NCI-H2196 treated with DMSO at 0.1 percent for 48 hours (cell line): Measurements from ENCODE around the gene BAD.

Experiments
- DNase-seq: peaks from one replicate; lab custom pipeline; 2025; ENCODE audit not compliant: unreplicated experiment; lab: John Stamatoyannopoulos, UW

Gene BAD

DNA sequence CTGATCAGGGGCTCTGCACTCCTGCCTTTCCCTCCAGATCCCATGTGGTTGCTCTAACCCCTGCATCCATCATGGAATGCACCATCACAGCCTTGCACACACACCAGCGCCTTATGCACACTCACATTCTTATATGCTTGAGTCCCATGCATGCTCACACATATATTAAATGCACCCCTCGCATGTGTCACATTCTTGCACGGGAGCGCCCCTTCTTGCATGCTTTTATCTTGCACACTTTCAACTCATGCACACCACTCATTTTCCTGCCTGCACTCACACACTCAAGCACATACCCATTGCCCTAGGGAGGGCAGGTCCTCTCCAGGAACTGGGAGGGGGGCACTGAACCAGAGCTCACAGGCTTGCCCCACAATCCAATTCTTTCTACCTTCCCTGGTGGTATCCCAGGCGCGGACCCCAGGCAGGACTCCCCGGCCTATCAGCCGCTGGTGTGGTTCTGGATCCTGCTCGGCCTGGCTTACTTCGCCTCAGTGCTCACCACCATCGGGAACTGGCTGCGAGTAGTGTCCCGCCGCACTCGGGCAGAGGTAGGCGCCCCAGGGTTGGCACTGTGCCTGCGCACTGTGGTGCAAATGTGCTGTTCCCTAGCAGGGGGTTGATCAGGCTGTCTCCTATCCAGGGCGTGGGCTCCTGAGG, 13.4 kb upstream of the BAD start:
- no peak for DNase-seq

DNA sequence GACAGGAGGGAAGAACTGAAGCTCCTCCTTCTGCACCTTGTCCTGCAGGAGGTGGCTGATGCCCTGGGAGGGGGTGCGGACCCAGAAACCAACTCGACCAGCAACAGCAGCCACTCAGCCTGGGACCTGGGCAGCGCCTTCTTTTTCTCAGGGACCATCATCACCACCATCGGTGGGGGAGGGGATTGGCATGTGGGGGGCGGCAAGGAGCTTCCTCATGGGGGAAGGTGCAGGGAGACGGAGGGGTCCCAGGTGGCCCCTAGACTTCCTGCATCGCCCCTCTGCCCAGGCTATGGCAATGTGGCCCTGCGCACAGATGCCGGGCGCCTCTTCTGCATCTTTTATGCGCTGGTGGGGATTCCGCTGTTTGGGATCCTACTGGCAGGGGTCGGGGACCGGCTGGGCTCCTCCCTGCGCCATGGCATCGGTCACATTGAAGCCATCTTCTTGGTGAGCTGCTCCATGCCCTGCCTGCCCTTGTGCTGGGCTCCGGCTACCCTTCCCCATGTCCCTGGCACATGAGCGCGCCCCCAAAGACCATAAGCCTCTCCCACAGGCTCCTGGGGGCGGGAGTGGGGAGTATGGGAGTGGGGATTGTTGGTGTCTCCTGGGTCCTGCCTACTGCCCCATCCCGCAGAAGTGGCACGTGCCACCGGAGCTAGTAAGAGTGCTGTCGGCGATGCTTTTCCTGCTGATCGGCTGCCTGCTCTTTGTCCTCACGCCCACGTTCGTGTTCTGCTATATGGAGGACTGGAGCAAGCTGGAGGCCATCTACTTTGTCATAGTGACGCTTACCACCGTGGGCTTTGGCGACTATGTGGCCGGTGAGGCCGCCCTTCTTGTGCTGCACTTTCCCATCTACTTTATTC, 12.6 kb upstream of the BAD start:
- no peak for DNase-seq

DNA sequence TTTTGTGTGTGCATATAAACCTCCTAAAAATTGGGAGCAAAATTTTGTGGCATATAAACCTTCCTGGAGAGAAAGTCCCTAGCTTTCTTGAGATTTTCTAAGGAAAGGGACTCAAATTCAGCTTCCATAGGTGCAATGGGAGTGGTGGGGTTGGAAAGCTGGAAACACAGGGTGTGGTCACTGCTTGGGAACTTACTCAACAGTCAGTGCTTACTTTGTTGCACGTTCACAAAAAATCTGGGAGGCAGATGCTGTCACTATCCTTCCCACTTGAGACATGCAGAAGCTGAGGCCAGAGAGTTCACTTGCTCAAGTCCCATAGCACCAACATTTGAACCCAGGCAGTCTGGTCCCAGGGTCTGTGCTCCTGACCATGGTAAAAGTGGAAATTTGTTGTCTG, 11.8 kb upstream of the BAD start:
- no peak for DNase-seq

DNA sequence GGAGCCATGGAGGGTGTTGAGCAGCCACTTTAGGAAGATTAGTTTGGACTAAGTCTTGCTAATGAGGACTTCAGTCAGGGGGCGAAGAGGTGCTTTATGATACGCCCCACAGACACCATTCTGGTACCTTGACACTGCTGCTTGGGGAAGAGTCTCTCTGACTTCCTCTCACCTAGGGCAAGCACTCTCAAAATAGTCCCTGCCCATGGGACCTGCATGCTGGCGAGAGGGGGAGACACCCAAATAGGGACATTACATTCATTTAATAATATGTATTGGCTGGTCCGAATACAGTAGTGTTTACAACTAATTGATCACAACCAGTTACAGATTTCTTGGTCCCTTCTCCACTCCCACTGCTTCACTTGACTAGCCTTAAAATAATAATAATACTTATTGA, 11.3 kb upstream of the BAD start:
- DNase-seq, result no peak

DNA sequence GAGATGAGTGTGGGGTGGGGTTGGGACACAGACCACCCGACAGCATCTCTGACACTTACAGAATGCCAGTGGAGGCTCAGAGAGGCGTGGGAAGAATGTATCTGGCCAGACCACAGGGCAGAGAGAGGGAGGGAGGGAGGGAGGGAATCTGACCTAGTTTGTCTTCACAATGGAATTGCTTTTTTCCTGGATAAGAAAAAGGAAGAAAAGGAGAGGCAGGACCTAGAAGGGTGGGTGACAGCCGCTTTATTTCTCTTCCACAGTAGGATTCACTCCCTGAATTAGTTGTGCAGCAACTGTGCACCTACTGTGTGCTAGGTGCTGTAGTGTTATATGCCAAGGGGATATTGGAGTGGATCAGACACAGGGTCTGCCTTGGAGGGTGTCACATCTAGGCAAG, 10.3 kb upstream of the BAD start:
- no peak for DNase-seq

DNA sequence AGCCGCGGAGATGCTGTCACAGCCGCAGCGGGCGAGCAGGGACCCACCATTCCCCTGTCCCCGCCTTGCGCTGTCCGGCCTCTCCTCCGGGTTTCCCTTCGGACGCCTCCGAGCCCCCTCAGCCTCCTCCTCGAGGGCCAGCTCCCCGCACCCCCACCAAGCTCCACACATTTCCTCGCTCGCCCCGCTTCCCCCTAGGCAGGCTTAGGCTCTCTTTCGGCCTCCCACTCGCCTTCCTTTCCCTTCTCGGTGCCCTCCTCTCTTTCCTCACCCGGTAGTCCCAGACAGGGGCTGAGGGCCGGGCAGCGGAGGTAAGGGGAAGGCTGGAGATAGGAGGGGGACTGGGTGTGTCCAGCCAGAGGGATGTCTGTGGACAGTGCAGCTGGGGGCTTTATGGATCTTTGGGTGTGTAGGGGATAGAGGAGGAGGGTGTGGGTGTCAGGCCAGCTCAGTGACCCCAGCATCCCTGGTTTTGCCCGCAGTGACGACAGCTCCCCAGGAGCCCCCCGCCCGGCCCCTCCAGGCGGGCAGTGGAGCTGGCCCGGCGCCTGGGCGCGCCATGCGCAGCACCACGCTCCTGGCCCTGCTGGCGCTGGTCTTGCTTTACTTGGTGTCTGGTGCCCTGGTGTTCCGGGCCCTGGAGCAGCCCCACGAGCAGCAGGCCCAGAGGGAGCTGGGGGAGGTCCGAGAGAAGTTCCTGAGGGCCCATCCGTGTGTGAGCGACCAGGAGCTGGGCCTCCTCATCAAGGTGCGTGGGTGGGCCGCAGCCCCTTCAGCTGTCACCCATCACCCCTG, 8.2 kb upstream of the BAD start:
- no peak for DNase-seq

DNA sequence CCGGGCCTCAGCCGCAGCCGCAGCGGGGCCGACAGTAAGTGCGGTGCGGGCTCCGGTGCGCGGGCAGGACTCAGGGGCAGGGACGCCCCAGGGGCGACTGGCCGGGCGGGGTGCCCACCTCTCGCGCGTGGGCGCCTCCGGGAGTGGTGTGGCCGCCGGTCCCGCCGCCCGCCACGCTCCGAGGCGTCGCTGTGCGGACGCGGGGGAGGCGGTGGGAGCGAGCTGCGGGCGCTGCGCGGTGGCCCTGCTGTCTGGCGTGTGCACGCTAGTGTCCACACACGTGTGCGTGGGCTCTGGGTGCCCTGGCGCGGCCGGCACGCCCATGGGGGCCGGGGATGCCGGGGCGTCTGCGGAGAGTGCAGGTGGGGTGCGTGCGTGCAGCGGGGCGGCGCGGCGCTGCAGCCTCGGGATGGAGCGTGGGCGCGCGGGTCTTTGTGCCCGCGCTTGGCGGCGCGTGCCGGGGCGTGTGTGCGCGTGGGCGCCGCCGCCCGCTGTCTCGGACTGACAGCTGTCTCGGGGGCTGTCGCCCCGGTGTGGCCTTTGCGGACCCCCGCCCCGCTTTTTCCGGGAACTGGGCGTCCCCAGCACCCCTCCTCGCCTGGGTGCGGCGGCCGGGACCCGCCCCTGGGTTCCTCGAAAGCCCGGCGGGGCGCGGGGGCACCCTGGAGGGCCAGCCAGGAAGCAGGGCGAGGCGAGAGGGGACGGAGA, 7.4 kb upstream of the BAD start:
- DNase-seq, result no peak

DNA sequence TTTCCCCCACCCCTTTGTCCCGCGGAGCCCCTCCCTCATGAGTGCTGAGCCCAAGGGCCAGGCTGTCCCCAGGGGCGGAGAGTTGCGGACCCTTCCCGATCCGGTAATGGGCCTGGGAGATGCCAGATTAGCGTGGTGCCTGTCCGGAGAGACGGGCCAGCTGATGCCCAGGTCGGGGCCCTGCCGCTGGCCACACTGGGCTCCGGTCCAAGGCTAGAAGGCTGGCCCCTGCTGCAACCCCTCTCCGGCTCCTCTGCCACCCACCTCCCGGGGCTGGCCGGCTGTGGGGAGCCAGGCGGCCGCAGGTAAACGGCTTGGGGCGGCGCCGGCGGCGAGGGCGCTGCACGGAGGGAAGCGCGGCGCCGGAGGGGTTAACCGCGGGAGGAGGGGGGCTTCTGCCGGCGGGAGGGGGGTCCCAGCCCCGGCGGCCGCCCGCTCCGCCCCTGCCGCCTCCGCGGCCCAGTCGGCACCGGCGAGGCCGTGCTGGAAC, 6.8 kb upstream of the BAD start, which contains the start of gene KCNK4:
Gene KCNK4, plus strand, starts transcription at position 41 of the 490 bp plus-strand sequence. CDS start 1,717 bp downstream, outside the sequence.
- DNase-seq, result no peak

DNA sequence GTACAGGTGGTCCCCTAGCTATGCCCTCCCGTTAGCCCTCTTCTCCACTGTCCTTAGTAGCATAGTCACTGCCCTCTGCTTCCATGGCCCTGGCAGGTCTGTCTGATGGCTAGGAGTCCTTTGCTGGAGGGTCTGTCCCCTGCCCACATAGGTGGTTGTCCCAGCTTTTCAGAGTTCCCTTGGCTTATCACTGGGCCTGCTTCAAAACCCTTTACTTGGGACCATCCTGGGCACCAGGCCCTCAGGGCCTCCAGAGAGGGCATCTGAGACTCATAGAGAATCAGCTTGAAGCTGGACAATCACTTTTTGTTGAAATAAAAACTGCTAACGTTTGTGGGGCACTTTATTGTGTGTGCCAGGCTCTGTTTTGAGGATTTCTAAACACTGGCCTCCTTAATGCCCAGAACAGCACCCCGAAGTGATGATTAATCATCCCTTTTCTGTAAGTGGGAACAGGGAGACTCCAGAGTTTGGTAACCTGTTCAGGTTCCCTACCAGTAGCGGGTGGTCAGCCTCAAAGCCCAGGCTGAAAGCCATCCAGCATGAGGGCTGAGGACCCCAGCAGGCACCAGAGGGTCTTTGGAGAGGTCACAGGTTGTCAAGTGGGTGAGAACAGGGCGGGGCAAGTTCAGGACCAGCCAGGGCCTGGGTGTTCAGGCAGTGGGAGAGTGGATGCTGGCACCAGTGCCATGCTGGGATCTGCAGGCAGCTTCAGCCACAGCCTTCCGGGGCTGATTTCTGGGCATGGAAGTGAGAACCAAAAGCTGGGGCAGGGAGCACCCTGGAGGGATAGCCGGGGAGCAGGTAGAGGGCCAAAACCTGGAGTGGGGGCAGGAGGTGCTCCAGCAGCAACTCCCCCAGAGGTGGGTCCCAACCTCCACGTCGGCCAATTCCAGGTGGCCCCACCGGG, 6.1 kb upstream of the BAD start:
- no peak for DNase-seq

DNA sequence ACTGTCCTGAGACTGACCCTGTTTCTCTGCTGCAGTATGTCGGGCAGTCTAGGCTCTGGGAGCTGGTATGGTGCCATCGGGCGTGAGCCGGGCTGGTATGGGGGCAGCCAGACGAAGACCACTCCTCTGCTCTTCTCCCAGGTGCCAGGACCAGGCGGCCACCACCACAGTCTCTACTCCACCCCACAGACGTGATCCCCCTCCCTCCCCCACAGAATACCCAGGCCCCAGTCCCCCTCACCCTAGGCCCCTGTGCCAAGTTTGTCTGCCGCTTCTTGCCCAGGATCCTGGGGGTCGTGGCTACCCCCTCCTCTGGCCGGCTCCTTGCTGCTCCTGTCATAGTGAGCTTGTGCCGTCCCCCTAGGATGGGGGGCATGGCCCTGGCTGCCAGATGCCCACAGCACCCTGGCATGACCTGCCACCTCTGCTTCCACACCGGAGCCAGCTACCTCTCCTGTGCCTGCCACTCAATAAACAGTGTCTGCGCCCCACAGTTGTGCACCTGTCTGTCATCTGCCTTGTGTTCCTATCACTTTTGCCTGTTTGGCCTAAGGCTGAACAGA, 4.6 kb upstream of the BAD start:
- no peak for DNase-seq

DNA sequence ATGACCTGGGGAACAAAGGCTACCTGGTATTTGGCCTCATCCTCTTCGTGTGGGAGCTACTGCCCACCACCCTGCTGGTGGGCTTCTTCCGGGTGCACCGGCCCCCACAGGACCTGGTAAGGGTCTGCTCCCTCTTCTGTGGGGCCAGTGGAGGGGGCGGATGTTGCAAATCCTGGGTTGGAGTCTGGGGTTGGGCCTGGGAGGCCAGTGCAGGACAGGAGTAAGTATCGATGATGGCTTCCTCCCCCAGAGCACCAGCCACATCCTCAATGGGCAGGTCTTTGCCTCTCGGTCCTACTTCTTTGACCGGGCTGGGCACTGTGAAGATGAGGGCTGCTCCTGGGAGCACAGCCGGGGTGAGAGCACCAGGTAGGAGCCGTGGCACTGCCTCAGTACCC, 3.9 kb upstream of the BAD start:
- no peak for DNase-seq

DNA sequence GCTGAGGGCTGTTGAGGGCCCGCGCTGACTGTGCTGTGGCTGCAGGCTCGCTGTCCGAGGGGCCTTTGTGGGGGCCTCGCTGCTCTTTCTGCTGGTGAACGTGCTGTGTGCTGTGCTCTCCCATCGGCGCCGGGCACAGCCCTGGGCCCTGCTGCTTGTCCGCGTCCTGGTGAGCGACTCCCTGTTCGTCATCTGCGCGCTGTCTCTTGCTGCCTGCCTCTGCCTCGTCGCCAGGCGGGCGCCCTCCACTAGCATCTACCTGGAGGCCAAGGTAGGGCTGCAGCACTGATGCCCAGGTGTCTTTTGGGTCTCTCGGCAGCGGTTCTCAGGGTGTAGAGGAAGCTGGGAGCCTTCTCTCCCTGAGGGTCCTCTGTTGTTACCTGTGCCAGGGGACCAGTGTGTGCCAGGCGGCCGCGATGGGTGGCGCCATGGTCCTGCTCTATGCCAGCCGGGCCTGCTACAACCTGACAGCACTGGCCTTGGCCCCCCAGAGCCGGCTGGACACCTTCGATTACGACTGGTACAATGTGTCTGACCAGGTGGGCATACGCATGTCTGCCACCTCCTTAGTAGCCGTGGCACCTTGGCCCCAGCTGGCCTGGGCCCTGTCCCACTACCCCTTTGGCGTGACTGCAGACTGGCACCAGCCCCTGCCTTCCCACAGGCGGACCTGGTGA, 3.3 kb upstream of the BAD start:
- no peak for DNase-seq

DNA sequence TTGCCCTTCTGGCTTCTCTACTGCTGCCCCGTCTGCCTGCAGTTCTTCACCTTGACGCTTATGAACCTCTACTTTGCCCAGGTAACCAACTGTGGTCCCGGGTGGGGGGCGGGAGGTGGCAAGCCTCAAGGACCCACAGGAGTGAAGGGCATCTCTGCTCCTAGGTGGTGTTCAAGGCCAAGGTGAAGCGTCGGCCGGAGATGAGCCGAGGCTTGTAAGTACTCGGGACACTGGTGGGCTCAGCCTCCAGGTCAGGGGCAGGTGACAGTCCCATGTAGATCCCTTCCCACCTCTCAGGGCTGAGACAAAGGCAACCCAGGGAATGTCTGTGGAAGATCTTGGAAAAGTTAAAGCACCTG, 2.3 kb upstream of the BAD start:
- no peak for DNase-seq

DNA sequence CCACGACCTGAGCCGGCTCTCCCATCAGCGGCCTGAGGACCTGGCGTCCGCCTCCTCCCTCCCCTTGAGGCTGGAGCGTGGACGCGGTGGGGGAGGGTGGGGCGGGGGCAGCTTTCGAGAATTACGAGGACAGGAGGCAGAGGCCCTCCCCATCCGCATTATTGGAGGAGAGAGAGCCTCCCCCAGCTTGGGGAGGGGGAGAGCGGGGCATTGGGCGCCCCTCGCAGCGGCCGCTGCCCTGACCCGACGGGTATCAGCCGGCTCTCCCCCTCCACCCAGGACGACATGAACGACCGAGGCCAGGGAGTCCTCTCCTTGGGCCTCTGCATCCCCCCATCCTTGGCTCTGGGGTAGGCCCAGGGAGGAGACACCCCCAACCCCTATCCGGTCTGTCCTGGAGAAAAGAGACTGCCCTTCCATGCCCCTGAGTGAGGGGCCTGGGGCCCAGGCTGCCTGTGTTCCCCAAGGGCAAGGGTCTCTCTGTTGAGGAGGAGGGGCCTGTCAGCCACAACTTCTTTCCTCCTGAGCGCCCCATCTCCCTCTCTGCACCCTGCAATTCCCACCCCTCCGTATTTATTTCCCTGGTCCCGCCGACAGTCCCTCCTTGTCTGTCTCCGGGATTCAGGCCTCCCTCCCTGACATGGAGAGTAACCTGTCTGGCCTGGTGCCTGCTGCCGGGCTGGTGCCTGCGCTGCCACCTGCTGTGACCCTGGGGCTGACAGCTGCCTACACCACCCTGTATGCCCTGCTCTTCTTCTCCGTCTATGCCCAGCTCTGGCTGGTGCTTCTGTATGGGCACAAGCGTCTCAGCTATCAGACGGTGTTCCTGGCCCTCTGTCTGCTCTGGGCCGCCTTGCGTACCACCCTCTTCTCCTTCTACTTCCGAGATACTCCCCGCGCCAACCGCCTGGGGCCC, 1.7 kb upstream of the BAD start:
- DNase-seq, result peak; percentile 54

DNA sequence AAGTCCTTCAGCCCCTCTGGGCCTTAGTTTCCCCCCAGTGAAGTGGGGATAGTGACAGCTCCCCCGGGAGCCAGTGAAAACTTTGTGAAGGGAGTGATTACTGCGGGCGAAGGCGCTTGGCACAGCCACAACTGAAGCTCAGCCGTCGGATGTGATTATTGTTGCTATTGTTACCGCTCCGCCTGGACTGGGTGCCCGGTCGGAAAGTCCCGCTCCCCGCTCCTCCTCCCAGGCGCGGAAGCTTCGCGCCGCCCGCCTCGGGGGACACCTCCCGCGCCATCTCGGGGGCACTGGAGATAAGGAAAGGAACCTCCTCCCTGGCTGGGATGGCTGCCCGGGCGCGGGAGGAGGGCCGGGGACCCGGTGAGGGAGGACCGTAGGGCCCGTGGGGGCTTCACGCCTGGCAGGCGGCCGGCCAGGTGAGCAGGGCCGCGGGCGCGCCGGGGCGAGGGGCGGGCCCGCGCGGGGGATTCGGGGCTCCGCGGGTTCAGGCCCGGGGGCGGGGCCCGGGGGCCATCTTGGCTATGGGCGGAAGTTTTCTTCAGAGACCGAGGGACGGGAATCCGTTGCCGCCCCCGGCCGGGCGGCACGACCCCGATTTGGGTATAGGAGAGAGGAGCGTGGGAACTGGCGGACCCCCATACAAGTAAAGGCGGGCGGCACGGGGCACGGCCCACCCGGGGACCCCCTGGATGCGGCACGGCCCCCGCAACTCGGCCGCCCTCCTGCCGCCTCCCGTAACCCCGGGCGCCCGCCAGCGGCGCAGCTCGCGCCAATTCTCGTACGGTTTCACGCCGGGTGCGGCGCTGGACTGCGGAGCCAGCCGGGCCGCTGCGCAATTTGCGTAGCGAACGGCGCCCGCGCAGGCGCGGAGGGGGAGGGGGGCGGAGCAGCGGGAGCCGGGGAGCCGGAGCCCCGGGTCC, 758 bp upstream of the BAD start, which contains the start of gene GPR137:
Gene GPR137, plus strand, starts transcription at position 887 of the 923 bp plus-strand sequence. CDS start 677 bp downstream, outside the sequence.
- peak; percentile 61 for DNase-seq

DNA sequence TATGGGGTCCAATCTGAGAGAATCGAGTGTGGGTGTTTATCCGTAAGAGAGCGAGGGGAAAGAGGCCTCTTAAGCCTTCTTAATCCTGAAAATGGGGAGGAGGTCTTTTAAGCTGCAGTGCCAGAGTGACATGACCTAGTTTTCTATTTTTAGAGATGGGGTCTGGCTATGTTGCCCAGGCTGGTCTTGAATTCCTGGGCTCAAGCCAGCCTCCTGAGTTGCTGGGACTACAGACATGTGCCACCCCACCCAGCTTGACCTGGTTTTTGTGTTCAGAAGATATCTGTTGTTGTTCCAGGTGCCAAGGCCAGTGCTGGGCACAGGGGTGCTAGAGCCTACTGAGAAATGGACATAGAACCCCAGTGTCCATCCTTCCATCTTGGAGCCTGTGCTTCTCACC, 1.4 kb downstream of the BAD start:
- DNase-seq, result no peak
